GM10248 (cell line): ENCODE measurements around the gene OCIAD1.
"Not testable (repeated sequence)": the region's sequence is repeated elsewhere in the genome, so short reads cannot be mapped to it uniquely, and the experiment has no call there.

Experiments used
- CTCF ChIA-PET: fragments of 300-600 bp; sonication (Branson Sonifier 250); formaldehyde crosslinking; extraction: SDS; loops from one replicate; lab custom pipeline; 2021; ENCODE audit warnings: antibody characterized with exemption; lab: Yijun Ruan, JAX
- POLR2A ChIA-PET: fragments of 350-650 bp; sonication (Branson Sonifier 250); formaldehyde crosslinking; extraction: SDS; loops from one replicate; lab custom pipeline; 2020; ENCODE audit warnings: antibody characterized with exemption; lab: Yijun Ruan, JAX
- DNase-seq: peaks from one replicate; pipeline ENCODE4 v3.0.0; 2012; ENCODE audit errors: extremely low spot score
- TF ChIP-seq, protein P1 (sequence below): IDR thresholded peaks from 2 replicates; pipeline ENCODE4 v1.5.1; 2012; ENCODE audit warnings: mild to moderate bottlenecking, low read depth; ENCODE audit errors: extremely low read depth, missing control alignments, control extremely low read depth

Gene OCIAD1

DNA sequence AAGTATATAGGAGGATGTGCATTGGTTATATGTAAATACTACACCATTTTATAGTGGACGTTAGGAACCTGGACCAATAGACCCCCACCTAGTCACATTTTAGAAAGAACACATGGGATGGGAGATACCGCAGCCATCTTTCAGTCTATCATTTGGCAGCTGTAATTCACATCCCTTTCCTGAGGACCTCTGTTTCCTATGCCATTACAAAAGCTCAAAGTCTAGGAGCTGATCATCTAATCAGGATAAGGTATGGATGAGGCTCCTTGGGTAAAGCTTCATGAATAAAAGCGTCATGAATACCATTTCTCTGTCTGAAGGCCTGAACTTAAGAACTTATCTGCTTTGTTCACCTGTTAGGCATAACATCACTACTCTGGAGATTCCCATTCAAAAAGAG is 31.1 kb downstream of the OCIAD1 start:
- DNase-seq, result no peak
- CTCF ChIA-PET, result interaction anchor here (1.6 kb wide), 1 partner anchor 29 kb away, joined by 3 read pairs; no protein-coding TSS in a partner anchor
- TF ChIP-seq, protein P1, sequence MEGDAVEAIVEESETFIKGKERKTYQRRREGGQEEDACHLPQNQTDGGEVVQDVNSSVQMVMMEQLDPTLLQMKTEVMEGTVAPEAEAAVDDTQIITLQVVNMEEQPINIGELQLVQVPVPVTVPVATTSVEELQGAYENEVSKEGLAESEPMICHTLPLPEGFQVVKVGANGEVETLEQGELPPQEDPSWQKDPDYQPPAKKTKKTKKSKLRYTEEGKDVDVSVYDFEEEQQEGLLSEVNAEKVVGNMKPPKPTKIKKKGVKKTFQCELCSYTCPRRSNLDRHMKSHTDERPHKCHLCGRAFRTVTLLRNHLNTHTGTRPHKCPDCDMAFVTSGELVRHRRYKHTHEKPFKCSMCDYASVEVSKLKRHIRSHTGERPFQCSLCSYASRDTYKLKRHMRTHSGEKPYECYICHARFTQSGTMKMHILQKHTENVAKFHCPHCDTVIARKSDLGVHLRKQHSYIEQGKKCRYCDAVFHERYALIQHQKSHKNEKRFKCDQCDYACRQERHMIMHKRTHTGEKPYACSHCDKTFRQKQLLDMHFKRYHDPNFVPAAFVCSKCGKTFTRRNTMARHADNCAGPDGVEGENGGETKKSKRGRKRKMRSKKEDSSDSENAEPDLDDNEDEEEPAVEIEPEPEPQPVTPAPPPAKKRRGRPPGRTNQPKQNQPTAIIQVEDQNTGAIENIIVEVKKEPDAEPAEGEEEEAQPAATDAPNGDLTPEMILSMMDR, result no peak
- POLR2A ChIA-PET, result no interaction called here

DNA sequence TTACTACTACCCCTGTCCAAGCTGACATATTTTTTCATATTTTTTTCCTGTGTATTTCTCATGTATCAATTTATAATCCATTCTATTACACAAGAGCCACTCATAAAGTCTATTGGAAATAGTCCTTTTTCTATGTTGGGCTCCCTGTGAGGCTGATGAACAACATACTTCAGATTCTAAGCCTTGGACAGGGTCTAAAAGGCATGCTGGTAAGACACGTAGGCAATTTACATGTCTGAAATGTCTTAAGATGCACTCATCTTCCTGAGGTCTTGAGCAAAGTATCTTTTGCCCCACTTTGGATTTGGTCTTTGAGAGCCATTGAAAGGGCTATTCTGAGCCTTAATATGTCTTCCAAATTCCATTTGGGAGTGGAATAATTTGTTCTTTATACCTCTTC is 31.8 kb downstream of the OCIAD1 start:
- POLR2A ChIA-PET, result no interaction called here
- DNase-seq, result no peak
- CTCF ChIA-PET, result interaction anchor here (1.6 kb wide), 1 partner anchor 29 kb away, joined by 3 read pairs; no protein-coding TSS in a partner anchor
- TF ChIP-seq, protein P1, result no peak

DNA sequence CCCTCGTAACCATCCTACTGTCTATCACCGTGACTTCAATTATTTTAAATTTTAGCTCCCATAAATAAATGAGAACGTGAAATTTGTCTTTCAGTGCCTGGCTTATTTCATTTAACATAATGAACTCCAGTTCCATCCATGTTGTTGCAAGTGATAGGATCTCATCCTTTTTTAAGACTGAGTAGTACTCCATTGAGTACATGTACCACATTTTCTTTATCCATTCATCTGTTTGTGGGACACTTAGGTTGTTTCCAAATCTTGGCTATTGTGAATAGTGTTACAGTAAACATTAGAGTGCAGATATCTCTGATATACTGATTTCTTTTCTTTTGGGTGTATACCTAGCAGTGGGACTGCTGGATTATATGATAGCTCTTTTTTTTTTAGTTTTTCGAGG is 32.8 kb downstream of the OCIAD1 start:
- no peak for DNase-seq
- TF ChIP-seq, protein P1, result no peak
- ChIA-PET CTCF (interaction anchor here (1.3 to 1.5 kb wide), 2 partner anchors 11 to 14 kb away, joined by 3 to 4 read pairs; no protein-coding TSS in a partner anchor), POLR2A (no interaction called here)

DNA sequence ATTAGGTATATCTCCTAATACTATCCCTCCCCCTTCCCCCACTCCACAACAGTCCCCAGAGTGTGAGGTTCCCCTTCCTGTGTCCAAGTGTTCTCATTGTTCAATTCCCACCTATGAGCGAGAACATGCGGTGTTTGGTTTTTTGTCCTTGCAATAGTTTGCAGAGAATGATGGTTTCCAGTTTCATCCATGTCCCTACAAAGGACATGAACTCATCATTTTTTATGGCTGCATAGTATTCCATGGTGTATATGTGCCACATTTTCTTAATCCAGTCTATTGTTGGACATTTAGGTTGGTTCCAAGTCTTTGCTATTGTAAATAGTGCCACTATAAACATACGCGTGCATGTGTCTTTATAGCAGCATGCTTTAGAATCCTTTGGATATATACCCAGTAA is 33.8 kb downstream of the OCIAD1 start:
- CTCF ChIA-PET, result interaction anchor here (1.3 to 1.5 kb wide), 2 partner anchors 12 to 13 kb away, joined by 3 to 4 read pairs; no protein-coding TSS in a partner anchor
- POLR2A ChIA-PET, result not testable (repeated sequence)

DNA sequence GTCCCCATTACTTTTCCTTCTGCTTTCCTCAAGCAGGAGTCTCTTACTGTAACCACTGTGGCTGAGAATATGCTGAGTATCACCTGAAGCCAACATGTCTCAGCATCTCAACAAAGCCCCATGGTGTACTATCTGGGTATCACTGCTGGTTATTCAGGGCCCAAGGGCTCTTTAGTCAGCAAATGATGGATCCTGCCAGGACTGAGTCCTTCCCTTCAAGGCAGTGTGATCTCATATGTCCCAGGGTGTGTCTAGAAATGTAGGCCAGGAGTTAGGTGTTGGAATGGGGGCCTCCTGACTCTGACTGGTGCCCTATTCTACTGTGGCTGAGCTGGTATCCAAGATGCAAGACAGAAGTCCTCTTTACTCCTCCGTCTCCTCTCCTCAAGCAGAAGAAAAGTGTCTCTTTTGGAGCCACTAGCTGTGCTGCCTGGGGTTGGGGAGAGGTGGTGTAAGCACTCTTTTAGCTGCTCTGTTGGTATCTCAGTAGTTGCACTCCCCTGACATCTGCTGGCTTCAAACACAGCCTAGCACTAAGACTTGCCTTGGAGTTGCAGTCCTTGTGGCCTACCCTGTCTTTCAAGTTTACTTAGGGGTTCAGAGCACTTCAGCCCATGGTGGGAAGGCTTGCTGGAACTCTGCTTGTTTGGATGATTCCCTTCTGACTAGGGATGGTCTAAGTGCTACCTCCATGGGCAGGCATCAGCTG is 47.1 kb downstream of the OCIAD1 start:
- ChIA-PET CTCF (interaction anchor here (1.2 to 1.4 kb wide), 2 partner anchors 14 to 21 kb away, joined by 3 to 4 read pairs; no protein-coding TSS in a partner anchor), POLR2A (no interaction called here)
- TF ChIP-seq, protein P1, result no peak
- no peak for DNase-seq

More for the DNA sequence above, 33.8 kb downstream of the OCIAD1 start:
- not testable (repeated sequence) for DNase-seq

DNA sequence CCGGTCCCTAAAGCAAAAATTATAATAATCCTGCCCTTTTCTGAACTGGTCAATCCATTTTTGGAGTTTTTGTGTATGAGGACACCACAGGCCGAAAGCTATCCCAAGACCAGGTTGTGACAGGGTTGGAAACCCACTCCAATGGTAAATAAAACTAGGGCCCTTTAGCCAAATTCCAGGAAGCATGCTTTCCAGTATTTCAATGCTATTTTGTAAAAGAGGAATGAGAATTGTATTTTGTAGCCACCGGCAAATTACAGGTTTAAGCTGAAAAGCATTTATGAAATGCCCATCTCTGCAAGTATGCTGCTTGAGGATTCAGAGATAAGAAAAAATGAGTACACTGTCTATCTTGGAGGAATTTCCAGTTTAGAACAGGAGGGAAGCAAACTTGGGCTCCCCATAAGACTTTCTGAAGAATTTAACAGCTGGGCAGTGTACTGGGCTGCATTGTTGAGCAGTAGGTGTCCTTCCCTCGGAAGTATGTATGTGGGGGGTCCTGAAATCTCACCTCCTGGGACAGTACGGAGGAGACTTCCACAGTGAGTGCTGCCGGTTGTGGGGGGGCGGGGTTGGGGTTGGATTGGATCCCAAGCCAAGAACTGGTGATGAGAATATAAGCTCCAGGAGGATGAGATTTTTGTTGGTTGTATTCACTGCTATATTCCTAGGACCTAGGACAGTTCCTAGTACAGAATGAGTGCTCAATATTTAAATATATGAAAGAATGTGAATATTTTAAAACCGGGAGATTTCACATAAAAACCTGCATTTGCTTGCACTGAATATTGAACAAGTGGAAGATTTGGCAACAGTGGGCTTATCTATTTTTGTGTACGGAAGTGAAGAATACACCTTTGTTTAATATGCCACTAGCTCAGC is 48.9 kb downstream of the OCIAD1 start:
- CTCF ChIA-PET, result interaction anchor here (1.0 kb wide), 1 partner anchor 11 kb away, joined by 3 read pairs; no protein-coding TSS in a partner anchor
- DNase-seq, result no peak
- POLR2A ChIA-PET, result interaction anchor here (0.6 kb wide), 1 partner anchor 701 kb away, joined by 5 read pairs; no protein-coding TSS in a partner anchor
- TF ChIP-seq, protein P1, result no peak

DNA sequence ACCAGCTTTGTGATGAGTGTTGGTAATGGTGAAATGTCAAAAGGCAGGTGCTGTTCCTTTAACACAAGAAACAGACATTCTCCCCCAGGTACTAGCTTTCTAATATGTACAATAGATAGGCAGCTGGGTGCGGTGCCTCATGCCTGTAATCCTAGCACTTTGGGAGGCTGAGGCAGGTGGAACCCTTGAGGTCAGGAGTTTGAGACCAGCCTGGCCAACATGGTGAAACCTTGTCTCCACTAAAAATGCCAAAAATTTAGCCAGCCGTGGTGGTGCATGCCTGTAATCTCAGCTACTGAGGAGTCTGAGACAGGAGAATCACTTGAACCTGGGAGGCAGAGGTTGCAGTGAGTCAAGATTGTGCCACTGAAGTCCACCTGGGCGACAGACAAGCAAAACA is 50.8 kb downstream of the OCIAD1 start:
- POLR2A ChIA-PET, result interaction anchor here (0.6 kb wide), 2 partner anchors 9 to 346 kb away, joined by 3 read pairs; no protein-coding TSS in a partner anchor
- CTCF ChIA-PET, result interaction anchor here (1.0 kb wide), 1 partner anchor 303 kb away, joined by 3 read pairs; no protein-coding TSS in a partner anchor
- DNase-seq, result not testable (repeated sequence)

DNA sequence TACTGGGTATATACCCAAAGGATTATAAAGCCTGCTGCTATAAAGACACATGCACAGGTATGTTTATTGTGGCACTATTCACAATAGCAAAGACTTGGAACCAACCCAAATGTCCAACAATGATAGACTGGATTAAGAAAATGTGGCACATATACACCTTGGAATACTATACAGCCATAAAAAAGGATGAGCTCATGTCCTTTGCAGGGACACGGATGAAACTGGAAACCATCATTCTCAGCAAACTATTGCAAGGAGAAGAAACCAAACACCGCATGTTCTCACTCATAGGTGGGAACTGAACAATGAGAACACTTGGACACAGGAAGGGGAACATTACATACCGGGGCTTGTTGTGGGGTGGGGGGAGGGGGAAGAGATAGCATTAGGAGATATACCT is 58.9 kb downstream of the OCIAD1 start:
- CTCF ChIA-PET, DNase-seq, POLR2A ChIA-PET: not testable (repeated sequence)
